ENCODE results near the gene NRN1.
"Not testable (repeated sequence)": the region's sequence is repeated elsewhere in the genome, so short reads cannot be mapped to it uniquely, and the experiment has no call there.

The NRN1 gene

DNA sequence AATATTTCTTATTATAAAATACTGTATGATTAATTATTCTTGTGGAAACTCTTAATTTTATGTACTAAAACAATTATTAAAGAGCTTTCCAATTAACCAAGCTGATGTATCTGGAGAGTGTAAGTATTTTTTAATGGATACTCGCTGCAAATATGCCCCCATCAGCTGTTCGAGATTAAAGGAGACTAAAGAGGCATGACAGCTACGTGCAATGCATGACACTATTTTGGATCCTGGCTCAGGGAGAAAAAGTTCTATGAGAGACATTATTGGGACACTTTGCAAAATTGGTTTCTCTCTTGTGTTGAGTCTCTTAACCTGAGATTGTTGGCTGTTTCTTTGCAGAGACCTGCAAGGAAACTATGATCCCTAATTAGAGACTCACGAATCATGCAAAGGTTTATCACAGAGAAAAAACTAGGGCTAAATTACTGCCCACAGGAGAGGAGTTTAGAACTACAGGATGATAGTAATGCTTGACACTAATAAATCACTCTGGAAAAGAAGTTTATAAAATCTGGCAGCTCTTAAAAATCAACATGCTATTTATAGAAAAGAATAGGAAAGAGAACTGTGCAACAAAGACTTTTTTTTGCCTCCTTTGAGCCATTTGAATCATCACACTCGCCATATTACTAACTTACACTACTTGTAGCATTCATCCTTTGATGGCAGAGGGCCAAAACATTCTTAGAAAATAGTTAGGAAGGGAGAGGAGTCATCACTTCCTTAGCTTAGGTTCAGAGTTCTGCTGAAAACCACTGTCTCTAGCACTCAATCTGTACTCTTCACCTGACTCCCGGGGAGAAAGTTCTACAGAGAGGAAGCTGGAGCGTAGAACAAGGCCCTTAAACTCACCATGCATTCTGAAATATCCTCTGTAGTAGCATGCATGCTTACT is 25.3 kb downstream of the NRN1 start:
- no peaks in the 10 kb centered on the region for H3K27me3 ChIP-seq (ENCODE audit: low read depth)
- H3K9me3 ChIP-seq = no peaks in the 10 kb centered on the region
- H3K36me3 ChIP-seq (replicated peaks) = no peaks in the 10 kb centered on the region
- in situ Hi-C loops (cut with MboI; ENCODE audit: low sequenced_read_pairs) = no loop called here
- DNase-seq (ENCODE audit: low spot score in 2 of 2) = no peak
- H3K4me1 ChIP-seq = no peaks in the 10 kb centered on the region
- no peak overlapping the region for H3K4me3 ChIP-seq

DNA sequence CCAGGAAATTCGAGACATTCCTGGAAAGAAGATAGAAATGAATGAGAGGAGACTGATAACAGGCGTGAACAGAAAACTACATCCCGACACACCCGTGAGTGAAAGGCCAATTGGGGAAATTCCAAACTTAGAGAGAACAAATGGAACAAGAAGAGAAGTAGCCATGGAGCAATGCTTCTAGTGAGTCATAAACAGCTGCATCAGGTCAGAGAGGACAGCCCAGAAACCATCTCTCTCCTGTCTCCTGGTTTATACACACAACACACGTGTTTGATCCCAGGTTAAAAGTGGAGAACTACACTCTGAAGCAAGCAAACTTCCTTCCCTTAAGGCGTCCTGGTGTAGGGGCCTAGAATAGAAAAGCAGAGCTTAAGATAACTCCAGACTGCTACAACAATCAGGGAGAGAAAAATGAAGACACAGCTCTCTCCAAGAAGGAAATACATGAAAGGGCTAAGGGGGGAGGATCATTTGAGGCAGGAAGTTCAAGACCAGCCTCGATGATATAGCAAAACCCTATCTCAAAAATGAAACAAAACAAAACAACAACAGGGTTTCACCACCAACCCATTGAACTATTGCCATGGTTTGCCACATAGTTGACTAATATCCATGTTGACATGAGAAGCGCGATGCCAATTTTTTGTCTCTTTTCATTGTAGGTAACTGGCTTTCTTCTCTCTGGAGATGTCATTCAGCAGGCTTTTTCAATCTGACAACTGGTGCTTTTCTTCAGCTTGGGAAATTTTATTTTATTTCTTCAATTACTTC is 26.9 kb downstream of the NRN1 start:
- no peak for DNase-seq (ENCODE audit: low spot score in 2 of 2)
- Histone ChIP-seq H3K4me3 (no peak overlapping the region), H3K36me3 (replicated peaks) (no peaks in the 10 kb centered on the region), H3K9me3 (no peaks in the 10 kb centered on the region), H3K4me1 (no peaks in the 10 kb centered on the region), H3K27me3 (ENCODE audit: low read depth) (no peaks in the 10 kb centered on the region)
- in situ Hi-C loops (cut with MboI; ENCODE audit: low sequenced_read_pairs) = no loop called here

GRCh38 chr6:5976811-5977210 is 29.9 kb downstream of the NRN1 start:
- H3K27me3 ChIP-seq (ENCODE audit: low read depth) = no peaks in the 10 kb centered on the region
- in situ Hi-C loops (cut with MboI; ENCODE audit: low sequenced_read_pairs) = no loop called here
- no peaks in the 10 kb centered on the region for H3K4me1 ChIP-seq
- H3K36me3 ChIP-seq (replicated peaks) = no peaks in the 10 kb centered on the region
- H3K4me3 ChIP-seq = no peak overlapping the region
- DNase-seq (ENCODE audit: low spot score in 2 of 2) = no peak
- H3K9me3 ChIP-seq = no peaks in the 10 kb centered on the region

- in situ Hi-C loops (cut with MboI; ENCODE audit: low sequenced_read_pairs) = no loop called here
- no peak overlapping the region for H3K4me3 ChIP-seq
- DNase-seq (ENCODE audit: low spot score in 2 of 2) = no peak
Observed at GRCh38 chr6:5968817-5969734, 37.6 kb downstream of the NRN1 start.

DNA sequence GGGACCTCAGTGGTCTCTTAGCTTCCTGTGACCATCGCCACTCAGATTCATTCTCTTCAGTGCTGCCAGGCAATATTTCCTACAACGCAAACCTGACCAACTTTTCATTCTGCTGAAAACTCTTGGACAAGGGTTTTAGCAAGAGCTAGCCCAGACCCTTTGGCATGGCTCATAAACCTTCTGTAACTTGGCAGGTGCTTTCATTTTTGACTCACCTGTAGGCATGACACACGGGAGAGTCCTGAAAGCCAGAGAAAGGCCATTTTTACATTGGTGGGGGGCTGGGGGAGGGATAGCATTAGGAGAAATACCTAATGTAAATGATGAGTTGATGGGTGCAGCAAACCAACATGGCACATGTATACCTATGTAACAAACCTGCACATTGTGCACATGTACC is 38.7 kb downstream of the NRN1 start:
- H3K9me3 ChIP-seq; H3K36me3 ChIP-seq (replicated peaks); H3K4me3 ChIP-seq; H3K27me3 ChIP-seq (ENCODE audit: low read depth); H3K4me1 ChIP-seq; DNase-seq (ENCODE audit: low spot score in 2 of 2); in situ Hi-C loops (cut with MboI; ENCODE audit: low sequenced_read_pairs): not testable (repeated sequence)

More at GRCh38 chr6:5968817-5969734, 37.6 kb downstream of the NRN1 start:
- H3K36me3 ChIP-seq (replicated peaks) = no peaks in the 10 kb centered on the region
- H3K4me1 ChIP-seq = no peaks in the 10 kb centered on the region
- H3K27me3 ChIP-seq (ENCODE audit: low read depth) = no peaks in the 10 kb centered on the region
- H3K9me3 ChIP-seq = no peaks in the 10 kb centered on the region

DNA sequence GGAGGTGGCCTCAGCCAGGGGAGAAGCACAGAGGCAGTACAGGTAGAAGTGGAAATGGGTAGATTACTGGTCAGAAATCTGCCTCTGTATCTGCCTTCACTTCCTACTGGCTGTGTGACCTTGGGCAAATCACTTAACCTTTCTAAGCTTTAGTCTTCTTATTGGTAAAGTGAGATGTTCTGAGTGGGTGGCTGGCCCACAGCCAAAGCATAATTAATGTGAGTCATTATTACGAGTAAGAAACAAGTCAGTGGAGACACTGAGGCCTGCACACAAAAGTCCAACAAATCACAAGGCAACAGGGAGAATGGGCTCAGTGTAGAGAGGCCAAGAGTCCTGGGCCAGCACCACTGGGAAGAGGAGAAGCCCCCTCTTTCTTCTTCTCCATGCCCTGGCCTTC is 39.1 kb downstream of the NRN1 start:
- DNase-seq (ENCODE audit: low spot score in 2 of 2) = no peak
- no peaks in the 10 kb centered on the region for H3K27me3 ChIP-seq (ENCODE audit: low read depth)
- no peak overlapping the region for H3K4me3 ChIP-seq
- in situ Hi-C loops (cut with MboI; ENCODE audit: low sequenced_read_pairs) = no loop called here
- no peaks in the 10 kb centered on the region for H3K36me3 ChIP-seq (replicated peaks)
- no peaks in the 10 kb centered on the region for H3K9me3 ChIP-seq
- no peaks in the 10 kb centered on the region for H3K4me1 ChIP-seq

- no peak for DNase-seq (ENCODE audit: low spot score in 2 of 2)
- H3K4me3 ChIP-seq = no peak overlapping the region
- no peaks in the 10 kb centered on the region for H3K4me1 ChIP-seq
- H3K9me3 ChIP-seq = no peaks in the 10 kb centered on the region
- in situ Hi-C loops (cut with MboI; ENCODE audit: low sequenced_read_pairs) = no loop called here
- no peaks in the 10 kb centered on the region for H3K36me3 ChIP-seq (replicated peaks)
- H3K27me3 ChIP-seq (ENCODE audit: low read depth) = no peaks in the 10 kb centered on the region
Observed at GRCh38 chr6:5962794-5963193, 43.9 kb downstream of the NRN1 start.

- no peaks in the 10 kb centered on the region for H3K27me3 ChIP-seq (ENCODE audit: low read depth)
- in situ Hi-C loops (cut with MboI; ENCODE audit: low sequenced_read_pairs) = no loop called here
- no peaks in the 10 kb centered on the region for H3K9me3 ChIP-seq
- no peak overlapping the region for H3K4me3 ChIP-seq
- no peak for DNase-seq (ENCODE audit: low spot score in 2 of 2)
- no peaks in the 10 kb centered on the region for H3K4me1 ChIP-seq
- no peaks in the 10 kb centered on the region for H3K36me3 ChIP-seq (replicated peaks)
Observed at GRCh38 chr6:5961836-5962235, 44.9 kb downstream of the NRN1 start.

- Histone ChIP-seq H3K36me3 (replicated peaks) (no peaks in the 10 kb centered on the region), H3K4me3 (no peak overlapping the region), H3K27me3 (ENCODE audit: low read depth) (no peaks in the 10 kb centered on the region), H3K4me1 (no peaks in the 10 kb centered on the region), H3K9me3 (no peaks in the 10 kb centered on the region)
- no peak for DNase-seq (ENCODE audit: low spot score in 2 of 2)
- in situ Hi-C loops (cut with MboI; ENCODE audit: low sequenced_read_pairs) = no loop called here
Observed at GRCh38 chr6:5960456-5960855, 46.3 kb downstream of the NRN1 start.

- no peaks in the 10 kb centered on the region for H3K27me3 ChIP-seq (ENCODE audit: low read depth)
- no peak overlapping the region for H3K4me3 ChIP-seq
- DNase-seq (ENCODE audit: low spot score in 2 of 2) = no peak
- in situ Hi-C loops (cut with MboI; ENCODE audit: low sequenced_read_pairs) = no loop called here
- H3K4me1 ChIP-seq = no peaks in the 10 kb centered on the region
- H3K9me3 ChIP-seq = no peaks in the 10 kb centered on the region
- H3K36me3 ChIP-seq (replicated peaks) = no peaks in the 10 kb centered on the region
Observed at GRCh38 chr6:5958921-5959320, 47.8 kb downstream of the NRN1 start.

DNA sequence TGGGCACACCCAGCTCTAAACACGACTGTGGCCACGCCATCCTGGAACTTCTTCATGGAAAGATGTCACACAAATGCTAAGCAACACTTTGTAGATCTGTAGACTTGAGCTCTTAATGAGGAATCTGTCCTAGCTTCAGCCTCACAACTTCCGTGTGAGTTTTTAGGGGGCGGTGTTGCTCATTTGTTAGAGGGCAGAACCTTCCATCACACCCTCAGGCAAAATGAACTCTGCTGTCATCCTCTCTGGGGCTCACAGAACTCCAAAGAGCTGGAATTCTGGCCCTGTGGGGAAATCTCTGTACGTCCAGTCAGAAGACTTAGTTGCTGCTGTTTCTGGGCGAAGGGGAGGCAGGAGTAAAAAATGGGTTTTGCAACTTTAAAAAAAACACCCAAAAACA is 49.8 kb downstream of the NRN1 start:
- Histone ChIP-seq H3K36me3 (replicated peaks) (no peaks in the 10 kb centered on the region), H3K9me3 (no peaks in the 10 kb centered on the region), H3K4me1 (no peaks in the 10 kb centered on the region), H3K27me3 (ENCODE audit: low read depth) (no peaks in the 10 kb centered on the region), H3K4me3 (no peak overlapping the region)
- DNase-seq (ENCODE audit: low spot score in 2 of 2) = no peak
- in situ Hi-C loops (cut with MboI; ENCODE audit: low sequenced_read_pairs) = no loop called here

DNA sequence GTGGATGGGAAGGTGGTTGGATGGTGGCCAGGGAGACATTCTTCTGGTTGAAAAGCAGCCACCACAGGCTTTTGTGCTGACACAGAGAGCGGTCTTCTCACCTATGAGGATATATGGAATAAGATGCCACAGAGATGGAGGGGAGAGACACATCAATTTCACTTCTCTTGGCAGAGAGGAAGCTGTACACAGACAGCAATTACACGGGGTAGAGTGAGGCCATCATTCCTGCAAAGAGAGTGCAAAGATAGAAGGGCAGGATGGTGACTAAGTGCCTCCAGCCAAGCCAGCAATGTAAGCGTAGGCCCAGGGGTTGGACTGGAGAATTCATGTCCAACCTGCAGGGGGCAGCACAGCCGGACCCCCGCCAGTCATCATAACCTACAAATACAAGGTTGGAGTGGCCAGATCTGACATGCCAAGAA is 56.4 kb downstream of the NRN1 start:
- in situ Hi-C loops (cut with MboI; ENCODE audit: low sequenced_read_pairs) = no loop called here
- Histone ChIP-seq H3K4me1 (no peaks in the 10 kb centered on the region), H3K36me3 (replicated peaks) (no peaks in the 10 kb centered on the region), H3K9me3 (no peaks in the 10 kb centered on the region), H3K4me3 (no peak overlapping the region), H3K27me3 (ENCODE audit: low read depth) (no peaks in the 10 kb centered on the region; the same call in 1 of the 2 replicates)
- peak; percentile 10 to 56 for DNase-seq (ENCODE audit: low spot score in 2 of 2)
